ENCODE measurements around the gene DEPDC1B.

DNA sequence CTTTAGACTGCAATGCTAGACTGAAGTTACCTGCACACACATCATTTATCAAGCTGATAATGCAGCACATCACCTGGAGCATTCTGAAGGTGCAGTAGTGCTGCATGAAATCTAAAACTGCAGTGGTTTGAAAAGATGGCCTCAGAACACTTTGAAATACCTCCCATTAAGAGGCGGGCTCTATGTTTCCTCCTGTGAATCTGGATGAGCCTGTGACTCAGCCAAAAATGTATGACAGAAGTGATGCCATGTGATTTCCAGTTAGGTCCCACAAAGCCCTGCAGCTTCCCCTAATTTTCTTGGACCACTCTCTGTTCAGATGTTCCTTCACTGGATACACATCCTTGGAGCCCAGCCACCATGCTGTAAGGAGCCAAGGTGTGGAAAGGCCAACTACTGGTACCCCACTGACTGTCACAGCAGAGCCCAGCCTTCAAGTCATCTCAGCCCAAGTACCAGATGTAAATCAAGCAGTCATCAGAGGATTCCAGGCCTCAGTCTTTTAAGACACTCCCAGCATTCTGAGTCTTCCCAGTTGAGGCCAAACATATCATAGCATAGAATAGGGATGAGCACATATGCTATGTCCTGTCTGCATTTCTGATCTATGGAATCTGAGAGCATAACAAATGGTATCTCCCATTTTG is 27.2 kb upstream of the DEPDC1B start:
- TF ChIP-seq, protein P1, sequence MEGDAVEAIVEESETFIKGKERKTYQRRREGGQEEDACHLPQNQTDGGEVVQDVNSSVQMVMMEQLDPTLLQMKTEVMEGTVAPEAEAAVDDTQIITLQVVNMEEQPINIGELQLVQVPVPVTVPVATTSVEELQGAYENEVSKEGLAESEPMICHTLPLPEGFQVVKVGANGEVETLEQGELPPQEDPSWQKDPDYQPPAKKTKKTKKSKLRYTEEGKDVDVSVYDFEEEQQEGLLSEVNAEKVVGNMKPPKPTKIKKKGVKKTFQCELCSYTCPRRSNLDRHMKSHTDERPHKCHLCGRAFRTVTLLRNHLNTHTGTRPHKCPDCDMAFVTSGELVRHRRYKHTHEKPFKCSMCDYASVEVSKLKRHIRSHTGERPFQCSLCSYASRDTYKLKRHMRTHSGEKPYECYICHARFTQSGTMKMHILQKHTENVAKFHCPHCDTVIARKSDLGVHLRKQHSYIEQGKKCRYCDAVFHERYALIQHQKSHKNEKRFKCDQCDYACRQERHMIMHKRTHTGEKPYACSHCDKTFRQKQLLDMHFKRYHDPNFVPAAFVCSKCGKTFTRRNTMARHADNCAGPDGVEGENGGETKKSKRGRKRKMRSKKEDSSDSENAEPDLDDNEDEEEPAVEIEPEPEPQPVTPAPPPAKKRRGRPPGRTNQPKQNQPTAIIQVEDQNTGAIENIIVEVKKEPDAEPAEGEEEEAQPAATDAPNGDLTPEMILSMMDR (IDR thresholded peaks at IDR 0.05): no peak
- TF ChIP-seq POLR2A (IDR thresholded peaks at IDR 0.05): no peak

Measured in esophagus squamous epithelium (tissue), 4 donors.